T1000 (cell line): ENCODE results near the gene NTSR2.

Experiments used
- DNase-seq: peaks from one replicate; lab custom pipeline; 2025; ENCODE audit warnings: mixed read lengths; lab: John Stamatoyannopoulos, UW

The NTSR2 gene

GRCh38 chr2:11657646-11658045, 12.3 kb downstream of the NTSR2 start:
- DNase-seq = no peak

GRCh38 chr2:11657195-11657594, 12.8 kb downstream of the NTSR2 start:
- no peak for DNase-seq

GRCh38 chr2:11656671-11657101, 13.3 kb downstream of the NTSR2 start:
- no peak for DNase-seq

GRCh38 chr2:11656252-11656651, 13.7 kb downstream of the NTSR2 start:
- no peak for DNase-seq

GRCh38 chr2:11655495-11655894, 14.5 kb downstream of the NTSR2 start:
- no peak for DNase-seq

- no peak for DNase-seq
Measured at GRCh38 chr2:11652553-11652952, 17.4 kb downstream of the NTSR2 start.

- DNase-seq = no peak
Measured at GRCh38 chr2:11651856-11652548, 18.0 kb downstream of the NTSR2 start.

GRCh38 chr2:11649093-11649492, 20.9 kb downstream of the NTSR2 start:
- no peak for DNase-seq

- DNase-seq = no peak
Measured at GRCh38 chr2:11647834-11648600, 22.0 kb downstream of the NTSR2 start.

- DNase-seq = no peak
Measured at GRCh38 chr2:11646530-11646929, 23.5 kb downstream of the NTSR2 start.

GRCh38 chr2:11644293-11644692, 25.7 kb downstream of the NTSR2 start:
- no peak for DNase-seq

- no peak for DNase-seq
Measured at GRCh38 chr2:11642972-11643371, 27.0 kb downstream of the NTSR2 start.

- DNase-seq = no peak
Measured at GRCh38 chr2:11640132-11640531, 29.9 kb downstream of the NTSR2 start.

GRCh38 chr2:11639503-11639902, 30.5 kb downstream of the NTSR2 start:
- DNase-seq = no peak

GRCh38 chr2:11637546-11637945, 32.4 kb downstream of the NTSR2 start:
- no peak for DNase-seq

- no peak for DNase-seq
Measured at GRCh38 chr2:11636593-11637295, 33.3 kb downstream of the NTSR2 start.

- no peak for DNase-seq
Measured at GRCh38 chr2:11635141-11635540, 34.9 kb downstream of the NTSR2 start.

GRCh38 chr2:11634584-11634983, 35.4 kb downstream of the NTSR2 start:
- no peak for DNase-seq

GRCh38 chr2:11633923-11634478, 36.0 kb downstream of the NTSR2 start:
- DNase-seq = no peak

GRCh38 chr2:11631462-11631861, 38.5 kb downstream of the NTSR2 start:
- no peak for DNase-seq

GRCh38 chr2:11630855-11631254, 39.1 kb downstream of the NTSR2 start:
- no peak for DNase-seq

- DNase-seq = no peak
Measured at GRCh38 chr2:11629851-11630250, 40.1 kb downstream of the NTSR2 start.

- DNase-seq = no peak
Measured at GRCh38 chr2:11629215-11629614, 40.8 kb downstream of the NTSR2 start.
